Measurements from ENCODE around the gene GNG8. TPM values are rescaled to one million over a fixed set of nuclear protein-coding genes. Genes with fewer than 3 reads are reported as not detected.

The GNG8 gene
- total RNA-seq, 2 donors from 2014 or later = not detected

- H3K4me3 ChIP-seq (ENCODE audit: low read length) = peak overlapping the region; percentile 73
- H3K9me3 ChIP-seq (ENCODE audit: control insufficient read depth, low read length) = no peaks in the 10 kb centered on the region
- Mint-ChIP-seq H3K36me3 (ENCODE audit: low read depth) (no peaks in the 10 kb centered on the region), H3K9me3 (no peaks in the 10 kb centered on the region), H3K27ac (no peak overlapping the region), H3K27me3 (ENCODE audit: insufficient read depth) (peaks cover 56% of the 10 kb centered on the region), H3K4me1 (peaks cover 12% of the 10 kb centered on the region), H3K4me3 (peak overlapping the region; percentile 42)
- no peaks in the 10 kb centered on the region for H3K36me3 ChIP-seq (ENCODE audit: control insufficient read depth, insufficient read depth, low read length)
- no peak for TF ChIP-seq CTCF (conservative IDR thresholded peaks at IDR 0.05)
- peak overlapping the region; percentile 74 for H3K27ac ChIP-seq (ENCODE audit: low read depth, low read length)
- peaks cover 28% of the 10 kb centered on the region for H3K27me3 ChIP-seq (ENCODE audit: control insufficient read depth, insufficient read depth, low read length, poor library complexity, severe bottlenecking)
- WGBS, 2 experiments (ENCODE audit: insufficient coverage in 1 of 2, insufficient read length in 1 of 2) = 1 to 2% methylated on average over 17 to 40 of the region's 40 CpGs
- no peaks in the 10 kb centered on the region for H3K4me1 ChIP-seq (ENCODE audit: control insufficient read depth, insufficient read depth, low read length)
- H3K9ac ChIP-seq (ENCODE audit: extremely low read depth, low read length, poor library complexity, severe bottlenecking) = no peak overlapping the region
- no peak for DNase-seq
Measured at GRCh38 chr19:46660551-46661019, 24.6 kb upstream of the GNG8 start.

GRCh38 chr19:46660008-46660517 is 24.1 kb upstream of the GNG8 start:
- no peak overlapping the region for H3K27ac ChIP-seq (ENCODE audit: low read depth, low read length)
- peaks cover 28% of the 10 kb centered on the region for H3K27me3 ChIP-seq (ENCODE audit: control insufficient read depth, insufficient read depth, low read length, poor library complexity, severe bottlenecking)
- H3K4me1 Mint-ChIP-seq = peaks cover 12% of the 10 kb centered on the region
- WGBS, 2 experiments (ENCODE audit: insufficient coverage in 1 of 2, insufficient read length in 1 of 2) = 12% methylated on average over 7 to 14 of the region's 14 CpGs
- H3K36me3 Mint-ChIP-seq (ENCODE audit: low read depth) = no peaks in the 10 kb centered on the region
- peaks cover 56% of the 10 kb centered on the region for H3K27me3 Mint-ChIP-seq (ENCODE audit: insufficient read depth)
- no peaks in the 10 kb centered on the region for H3K9me3 ChIP-seq (ENCODE audit: control insufficient read depth, low read length)
- no peak overlapping the region for H3K9ac ChIP-seq (ENCODE audit: extremely low read depth, low read length, poor library complexity, severe bottlenecking)
- no peak for TF ChIP-seq CTCF (conservative IDR thresholded peaks at IDR 0.05)
- H3K4me3 ChIP-seq (ENCODE audit: low read length) = peak overlapping the region; percentile 73
- H3K4me3 Mint-ChIP-seq = peak overlapping the region; percentile 42
- peak; percentile 86 for DNase-seq
- H3K27ac Mint-ChIP-seq = no peak overlapping the region
- no peaks in the 10 kb centered on the region for H3K36me3 ChIP-seq (ENCODE audit: control insufficient read depth, insufficient read depth, low read length)
- H3K4me1 ChIP-seq (ENCODE audit: control insufficient read depth, insufficient read depth, low read length) = no peaks in the 10 kb centered on the region
- no peaks in the 10 kb centered on the region for H3K9me3 Mint-ChIP-seq

GRCh38 chr19:46659151-46660007 is 23.4 kb upstream of the GNG8 start:
- H3K9ac ChIP-seq (ENCODE audit: extremely low read depth, low read length, poor library complexity, severe bottlenecking) = no peak overlapping the region
- Mint-ChIP-seq H3K36me3 (ENCODE audit: low read depth) (no peaks in the 10 kb centered on the region), H3K27me3 (ENCODE audit: insufficient read depth) (peaks cover 51% of the 10 kb centered on the region), H3K27ac (no peak overlapping the region), H3K4me1 (peaks cover 15% of the 10 kb centered on the region), H3K4me3 (peak overlapping the region; percentile 42), H3K9me3 (no peaks in the 10 kb centered on the region)
- H3K27me3 ChIP-seq (ENCODE audit: control insufficient read depth, insufficient read depth, low read length, poor library complexity, severe bottlenecking) = peaks cover 28% of the 10 kb centered on the region
- WGBS, 2 experiments (ENCODE audit: insufficient coverage in 1 of 2, insufficient read length in 1 of 2) = 3 to 5% methylated on average over 8 to 24 of the region's 28 CpGs
- no peak overlapping the region for H3K27ac ChIP-seq (ENCODE audit: low read depth, low read length)
- H3K36me3 ChIP-seq (ENCODE audit: control insufficient read depth, insufficient read depth, low read length) = no peaks in the 10 kb centered on the region
- peak; percentile 82 for DNase-seq
- no peaks in the 10 kb centered on the region for H3K4me1 ChIP-seq (ENCODE audit: control insufficient read depth, insufficient read depth, low read length)
- H3K4me3 ChIP-seq (ENCODE audit: low read length) = peak overlapping the region; percentile 73
- TF ChIP-seq CTCF (conservative IDR thresholded peaks at IDR 0.05) = no peak
- H3K9me3 ChIP-seq (ENCODE audit: control insufficient read depth, low read length) = no peaks in the 10 kb centered on the region

Data from endodermal cell (in vitro differentiated cells).